ENCODE results near the gene KLF6.

DNA sequence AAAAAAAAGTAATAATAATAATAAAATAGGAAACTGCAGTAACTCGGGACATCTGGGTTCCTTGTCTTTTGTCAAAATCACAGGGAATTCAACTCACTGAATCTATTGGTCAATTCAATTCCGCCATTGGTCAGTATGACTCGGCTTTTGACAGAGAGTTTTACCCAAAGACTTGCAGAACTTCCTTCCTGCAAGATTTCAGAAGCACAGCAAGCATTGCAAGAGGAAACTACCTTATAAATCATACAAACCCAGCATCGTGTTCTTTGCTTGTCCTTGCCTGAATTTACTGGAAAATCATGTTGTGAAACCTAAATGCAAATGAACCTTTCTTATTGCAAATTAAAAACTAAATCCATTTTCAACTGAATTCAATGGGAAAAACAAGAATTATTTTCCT, 15.5 kb downstream of the KLF6 start:
- TF ChIP-seq, protein P1, sequence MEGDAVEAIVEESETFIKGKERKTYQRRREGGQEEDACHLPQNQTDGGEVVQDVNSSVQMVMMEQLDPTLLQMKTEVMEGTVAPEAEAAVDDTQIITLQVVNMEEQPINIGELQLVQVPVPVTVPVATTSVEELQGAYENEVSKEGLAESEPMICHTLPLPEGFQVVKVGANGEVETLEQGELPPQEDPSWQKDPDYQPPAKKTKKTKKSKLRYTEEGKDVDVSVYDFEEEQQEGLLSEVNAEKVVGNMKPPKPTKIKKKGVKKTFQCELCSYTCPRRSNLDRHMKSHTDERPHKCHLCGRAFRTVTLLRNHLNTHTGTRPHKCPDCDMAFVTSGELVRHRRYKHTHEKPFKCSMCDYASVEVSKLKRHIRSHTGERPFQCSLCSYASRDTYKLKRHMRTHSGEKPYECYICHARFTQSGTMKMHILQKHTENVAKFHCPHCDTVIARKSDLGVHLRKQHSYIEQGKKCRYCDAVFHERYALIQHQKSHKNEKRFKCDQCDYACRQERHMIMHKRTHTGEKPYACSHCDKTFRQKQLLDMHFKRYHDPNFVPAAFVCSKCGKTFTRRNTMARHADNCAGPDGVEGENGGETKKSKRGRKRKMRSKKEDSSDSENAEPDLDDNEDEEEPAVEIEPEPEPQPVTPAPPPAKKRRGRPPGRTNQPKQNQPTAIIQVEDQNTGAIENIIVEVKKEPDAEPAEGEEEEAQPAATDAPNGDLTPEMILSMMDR (conservative IDR thresholded peaks at IDR 0.05; ENCODE audit: low read length), result no peak
- TF ChIP-seq EZH2phosphoT487 (IDR thresholded peaks at IDR 0.05; ENCODE audit: borderline replicate concordance, low read depth, low read length), result no peak
